ENCODE measurements around the gene MPP2.

- TF ChIP-seq CTCF (IDR thresholded peaks at IDR 0.05) (no peak), POLR2A (IDR thresholded peaks at IDR 0.05) (no peak)
Measured at GRCh38 chr17:43938838-43939182, 31.5 kb upstream of the MPP2 start.
